Measurements from ENCODE around the gene MYEOV.
A peak's percentile ranks its signal among the peaks of the same experiment; 100 is the strongest.

The MYEOV gene

DNA sequence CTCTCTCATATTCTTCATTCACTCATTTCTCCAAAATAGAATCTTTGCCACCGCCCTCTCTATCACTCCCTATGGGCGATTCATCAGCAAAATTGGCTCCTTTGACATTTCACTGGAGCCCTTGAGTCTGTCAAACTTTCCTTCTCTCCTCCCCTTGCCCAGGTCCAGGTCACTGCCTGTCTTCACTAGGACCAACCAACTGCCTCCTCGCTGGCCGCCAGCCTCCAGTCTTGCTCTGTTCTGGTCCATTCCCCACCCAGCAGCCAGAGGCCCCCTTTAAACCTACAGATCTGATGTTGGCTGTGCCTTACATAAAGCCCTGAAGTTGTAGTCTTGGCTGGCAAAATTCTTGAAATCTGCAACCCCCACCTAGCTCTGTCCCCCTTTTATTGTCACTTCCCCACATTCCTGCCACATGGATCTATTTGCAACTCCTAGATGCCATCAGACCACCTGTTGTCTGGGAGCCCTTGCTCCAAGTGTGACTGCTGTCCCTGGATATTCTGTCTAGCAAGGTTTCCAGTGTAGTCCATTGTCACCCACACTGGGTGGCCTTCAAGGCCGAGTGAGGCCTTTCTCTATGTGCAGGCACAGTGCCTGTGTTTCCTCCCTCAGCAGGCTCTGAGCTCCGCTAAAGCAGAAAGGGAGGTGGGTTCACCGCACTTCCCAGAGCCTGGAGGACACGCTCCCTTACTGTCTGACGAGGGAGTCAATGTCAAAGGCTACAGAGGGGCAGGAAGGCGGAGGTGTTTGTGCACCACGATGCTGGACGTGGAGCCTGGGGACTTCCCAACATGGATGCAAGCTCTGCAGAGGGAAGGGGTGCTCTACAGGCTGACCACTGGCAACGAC is 25.5 kb downstream of the MYEOV start:
- peak; percentile 20 for DNase-seq

DNA sequence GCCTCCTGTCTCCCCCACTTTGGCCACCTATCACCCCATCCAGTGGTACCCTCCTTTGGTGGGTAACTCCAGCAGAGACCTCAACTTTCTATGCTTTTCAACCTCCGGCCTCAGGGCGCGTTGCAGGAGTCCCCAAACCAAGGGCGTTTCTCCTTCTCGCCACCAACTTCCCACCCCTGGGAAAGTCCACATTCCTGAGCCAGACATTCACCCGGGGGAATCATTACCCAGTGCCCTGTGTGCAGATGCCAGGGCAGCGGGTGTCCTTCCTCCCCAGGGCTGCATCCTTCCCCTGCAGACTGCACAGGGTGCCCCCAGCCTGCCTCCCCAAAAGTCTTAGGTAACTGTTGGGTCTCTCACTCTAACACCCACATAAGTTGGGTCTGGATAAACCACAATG is 26.4 kb downstream of the MYEOV start:
- DNase-seq, result no peak

DNA sequence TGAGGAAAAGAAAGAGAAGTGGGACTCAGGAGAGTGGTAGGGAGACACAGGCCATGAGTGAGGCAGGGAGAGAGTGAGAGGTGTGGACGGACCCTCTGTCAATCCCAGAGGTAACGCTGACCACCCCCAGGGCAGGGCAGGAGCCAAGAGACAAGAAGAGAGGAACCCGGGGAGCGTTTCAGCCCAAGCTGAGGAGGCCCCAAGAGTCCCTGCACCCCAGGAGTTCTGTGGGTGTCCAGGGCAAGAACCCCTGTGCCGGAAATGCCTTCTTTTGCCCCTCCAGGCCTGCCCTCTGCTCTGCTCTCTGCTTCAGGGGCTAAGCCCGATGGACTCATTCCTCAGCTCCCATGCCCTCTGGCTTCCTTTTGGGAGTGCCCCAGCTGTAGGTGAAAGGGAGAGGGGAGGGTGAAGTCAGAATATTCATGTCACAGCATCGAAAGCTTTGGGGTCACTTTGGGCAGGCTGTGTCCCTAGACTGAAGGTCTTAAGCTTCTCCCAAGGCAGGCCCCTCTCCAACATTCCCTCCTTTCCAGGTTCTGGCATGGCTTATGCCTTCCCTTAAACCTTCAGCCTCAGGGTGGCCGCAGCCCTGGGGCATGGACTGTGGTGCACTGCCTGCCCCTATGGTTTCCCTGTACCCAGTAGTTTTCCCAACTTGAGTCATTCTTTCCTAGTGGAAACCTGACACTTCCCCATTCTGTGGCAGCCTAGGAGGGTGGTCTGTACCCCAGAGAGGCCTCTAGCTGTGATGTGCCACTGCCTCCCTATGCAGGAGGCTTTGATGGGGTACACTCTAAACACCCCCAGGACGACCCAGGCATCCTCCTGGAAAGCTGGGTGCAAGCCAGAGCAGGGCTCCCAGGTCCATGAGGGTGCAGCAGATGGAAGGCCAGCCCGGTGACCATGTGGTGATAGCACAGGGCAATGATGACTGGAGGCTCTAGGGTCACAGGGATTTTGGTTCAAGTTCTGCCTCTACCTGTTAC is 27.1 kb downstream of the MYEOV start:
- peak; percentile 23 for DNase-seq

DNA sequence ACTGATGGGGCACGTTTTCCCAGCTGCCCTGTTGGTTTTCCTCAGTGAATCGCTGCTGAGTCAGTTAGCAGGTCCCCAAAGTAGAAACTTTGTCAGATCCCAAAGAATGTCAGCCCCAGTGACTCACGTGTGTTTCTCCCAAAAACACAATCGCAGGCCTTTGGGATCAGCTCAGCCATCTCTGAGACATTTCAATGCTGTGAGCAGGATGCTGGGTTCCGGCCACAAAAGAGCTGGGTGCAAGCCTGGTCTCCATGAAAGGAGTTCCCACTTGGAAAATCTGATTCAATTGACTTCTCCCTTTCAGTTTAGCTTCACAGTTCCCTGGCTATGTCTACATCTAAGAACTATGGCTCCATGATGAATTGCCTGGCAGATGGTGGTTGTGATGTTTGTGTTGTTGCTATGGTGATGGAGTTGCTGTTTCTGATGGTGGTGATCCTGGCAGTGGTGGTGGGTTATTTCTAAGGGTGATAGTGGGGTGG is 28.0 kb downstream of the MYEOV start:
- peak; percentile 37 for DNase-seq

DNA sequence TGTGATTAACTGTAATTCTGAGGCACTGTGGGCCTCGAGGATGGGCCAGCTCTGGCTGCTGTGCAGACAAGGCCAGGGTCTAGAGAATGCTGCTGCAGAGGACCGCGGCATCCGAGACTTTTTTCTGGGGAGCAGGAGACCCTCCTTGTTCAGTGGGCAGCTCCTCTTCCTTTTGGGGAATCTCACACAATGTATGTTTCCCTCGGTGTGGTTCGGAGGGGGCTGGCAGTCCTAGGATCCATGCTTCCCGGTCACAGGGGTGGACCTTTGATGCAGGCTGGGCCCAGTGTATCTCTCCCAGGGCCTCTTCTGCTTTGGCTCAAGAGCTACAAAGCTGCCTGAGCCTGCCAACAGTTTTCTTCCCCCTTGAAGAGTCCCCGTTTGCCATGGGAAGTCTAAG is 31.5 kb downstream of the MYEOV start:
- no peak for DNase-seq

DNA sequence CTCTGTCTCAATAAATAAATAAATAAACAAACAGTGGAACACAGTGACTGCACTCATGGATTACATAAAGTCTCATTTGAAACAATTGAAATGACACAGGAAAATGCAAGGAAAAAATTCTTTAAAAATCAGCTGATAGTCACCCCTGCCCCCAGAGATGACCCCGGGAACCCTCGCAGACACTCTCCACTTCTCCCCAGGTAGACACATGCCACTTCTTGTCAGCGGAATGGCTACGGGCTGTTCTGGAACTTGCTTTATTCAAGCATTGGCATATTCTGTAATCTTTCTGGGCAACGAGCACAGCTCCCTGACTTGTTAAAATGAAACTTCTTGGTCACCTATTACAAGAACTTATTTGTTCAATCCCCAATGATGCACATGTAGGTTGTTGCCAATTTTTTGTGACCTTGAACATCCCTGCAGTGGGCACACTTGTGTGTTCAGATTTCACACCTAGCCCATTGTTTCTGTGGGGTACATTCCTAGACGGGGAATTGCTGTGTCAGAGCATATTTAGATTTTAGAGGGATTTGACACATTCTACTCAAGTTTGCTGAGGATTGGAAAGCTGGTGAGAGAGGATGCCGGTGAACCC is 32.8 kb downstream of the MYEOV start:
- peak; percentile 17 for DNase-seq

DNA sequence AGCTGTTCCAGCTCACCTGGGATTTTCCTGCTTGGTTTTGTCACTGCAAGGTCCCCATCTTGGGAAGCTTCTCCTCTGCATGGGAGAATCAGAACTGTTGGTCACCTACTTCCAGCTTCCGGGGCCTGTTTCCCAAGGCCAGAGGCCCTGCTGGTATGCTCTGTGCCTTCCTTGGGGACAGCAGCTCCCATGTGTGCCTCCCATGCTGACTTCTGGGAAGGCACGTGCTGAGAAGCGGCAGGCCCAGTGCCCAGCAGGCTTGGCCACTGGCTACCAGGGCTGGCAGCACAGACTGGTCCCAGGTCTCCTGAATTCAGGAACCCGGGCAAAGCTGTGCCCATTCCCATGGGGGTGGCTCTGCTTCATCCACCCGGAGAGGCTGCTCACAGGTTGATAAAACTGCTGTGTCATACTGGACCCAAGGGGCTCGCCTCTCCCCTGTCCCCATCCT is 33.8 kb downstream of the MYEOV start:
- DNase-seq, result peak; percentile 28

DNA sequence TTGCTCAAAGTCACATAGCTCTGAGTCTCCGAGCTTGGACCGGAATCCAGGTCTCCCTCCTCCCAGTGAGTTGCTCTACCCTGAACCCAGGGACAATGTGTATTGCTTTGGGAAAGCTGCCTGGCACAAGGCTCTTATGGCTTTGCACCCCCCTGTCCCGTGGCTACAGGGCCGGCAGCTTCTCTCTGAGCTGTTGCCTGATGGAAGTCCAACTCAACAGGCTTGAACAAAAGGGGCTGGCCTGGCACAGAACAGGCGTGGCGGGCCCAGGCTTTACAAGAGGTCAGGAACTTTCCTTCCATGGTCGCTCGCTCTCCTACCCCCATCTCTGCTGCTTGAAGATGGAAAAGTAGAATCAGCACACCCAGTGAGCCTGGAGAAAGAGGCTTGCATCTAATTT is 34.3 kb downstream of the MYEOV start:
- DNase-seq, result no peak

DNA sequence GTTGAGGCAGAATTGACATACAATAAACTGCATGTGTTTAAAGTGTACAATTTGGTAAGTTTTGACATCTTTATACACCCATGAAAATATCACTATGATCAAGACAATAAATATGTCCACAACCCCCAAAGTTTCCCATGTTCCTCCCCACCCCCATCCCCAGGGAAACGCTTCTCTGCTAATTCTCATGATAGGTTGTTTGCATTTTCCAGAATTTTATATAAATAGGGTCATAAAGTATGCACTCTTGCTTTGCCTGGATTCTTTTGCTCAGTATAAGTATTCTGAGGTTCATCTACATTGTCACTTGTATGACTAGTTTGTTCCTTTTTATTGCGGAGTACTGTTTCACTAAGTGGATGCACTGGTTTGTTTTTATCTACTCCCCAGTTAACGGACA is 35.6 kb downstream of the MYEOV start:
- DNase-seq, result no peak

DNA sequence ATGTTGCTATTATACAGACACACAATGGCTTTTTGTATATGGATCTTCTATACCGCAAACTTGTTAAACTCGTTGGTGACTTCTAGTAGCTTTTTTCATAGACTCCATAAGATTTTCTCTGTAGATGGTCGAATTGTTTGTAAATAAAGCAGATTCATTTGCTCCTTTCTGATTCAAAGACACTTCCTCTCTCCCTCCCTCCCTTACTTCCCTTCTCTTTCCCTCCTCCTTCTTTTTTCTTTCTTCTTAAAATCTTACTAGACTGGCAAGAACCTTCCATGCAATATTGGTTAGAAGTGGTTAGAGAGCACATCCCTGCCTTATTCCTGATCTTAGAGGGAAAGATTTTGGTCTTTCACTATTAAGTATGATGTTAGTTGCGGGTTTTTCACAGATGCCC is 36.4 kb downstream of the MYEOV start:
- DNase-seq, result no peak

DNA sequence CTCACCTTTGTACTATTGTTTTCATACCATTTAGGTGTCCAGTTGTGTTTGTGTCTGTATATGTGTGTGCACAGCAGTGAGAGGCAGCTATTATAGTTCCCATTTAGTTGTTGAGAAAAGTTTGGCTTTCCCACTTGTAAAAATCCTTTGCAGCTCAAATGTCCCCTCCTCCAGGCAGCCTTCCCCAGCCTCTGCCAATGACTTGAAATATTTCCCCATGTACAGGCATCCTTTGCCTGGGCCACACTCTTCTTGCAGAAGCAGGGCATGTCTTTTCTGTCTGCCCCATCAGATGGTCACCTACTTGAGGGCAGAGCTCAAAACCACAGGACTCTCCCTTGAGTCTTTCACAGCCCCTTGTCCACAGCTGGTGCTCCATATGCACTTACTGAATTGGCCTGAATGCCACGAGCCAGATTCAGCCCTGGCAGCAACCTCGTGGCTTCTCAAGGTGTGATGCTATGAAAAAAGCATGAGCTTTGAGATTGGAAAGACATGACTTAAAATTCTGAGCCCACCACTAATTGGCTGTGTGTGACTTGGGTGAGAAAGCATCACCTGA is 39.3 kb downstream of the MYEOV start:
- peak; percentile 23 for DNase-seq

DNA sequence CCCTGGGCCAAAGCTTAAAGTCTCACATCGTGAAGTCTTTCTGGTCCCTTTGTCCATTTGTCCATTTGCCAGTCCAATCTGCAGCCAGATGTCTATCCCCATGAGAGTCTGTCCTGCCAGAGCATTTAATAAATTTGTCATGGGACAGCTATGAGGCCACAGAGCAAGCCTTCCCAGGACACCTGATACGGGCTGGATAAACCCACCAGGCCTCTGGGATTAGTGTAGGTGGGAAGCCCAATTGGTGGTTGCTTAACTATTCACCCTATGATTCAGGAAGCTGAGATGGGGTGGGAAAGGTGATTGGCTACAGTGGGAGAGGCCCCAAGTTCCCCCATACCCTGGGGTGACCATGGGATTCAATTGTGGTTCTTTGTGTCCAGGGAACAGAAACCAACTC is 39.9 kb downstream of the MYEOV start:
- DNase-seq, result peak; percentile 25

DNA sequence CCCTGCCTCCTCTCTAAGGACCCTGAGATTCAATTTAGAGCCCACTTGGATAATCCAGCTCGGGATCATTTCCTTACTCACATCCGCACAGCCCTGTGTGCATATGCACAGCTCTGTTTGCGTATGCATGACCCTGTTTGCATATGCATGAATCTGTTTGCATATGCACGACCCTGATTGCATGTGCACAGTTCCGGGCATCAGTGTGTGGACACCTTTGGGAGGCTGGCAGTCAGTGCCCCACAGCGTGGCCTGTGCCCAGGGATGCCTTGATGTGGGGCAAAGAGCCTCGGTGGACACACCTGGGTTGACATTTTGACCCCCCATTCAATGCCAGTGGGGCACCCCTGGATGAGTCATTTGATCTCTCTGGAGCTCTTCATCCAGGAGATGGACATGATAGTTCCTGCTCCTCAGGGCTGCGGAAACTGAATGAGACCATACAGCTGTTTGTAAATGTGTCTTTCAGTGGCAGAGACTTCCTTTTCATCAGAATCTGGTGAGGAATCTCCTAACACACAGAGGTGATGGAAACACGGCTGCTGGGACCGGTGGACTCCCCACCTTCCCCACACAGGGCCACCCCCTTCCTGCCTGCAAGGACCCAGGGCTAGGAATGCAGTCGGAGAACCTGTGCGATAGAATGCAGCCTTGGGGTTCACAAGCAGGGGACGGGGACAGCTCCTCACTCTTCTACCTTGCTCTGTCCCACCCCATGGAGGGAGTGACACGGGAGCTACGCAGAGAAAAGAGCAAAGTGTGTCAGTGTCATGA is 41.2 kb downstream of the MYEOV start:
- peak; percentile 44 for DNase-seq

DNA sequence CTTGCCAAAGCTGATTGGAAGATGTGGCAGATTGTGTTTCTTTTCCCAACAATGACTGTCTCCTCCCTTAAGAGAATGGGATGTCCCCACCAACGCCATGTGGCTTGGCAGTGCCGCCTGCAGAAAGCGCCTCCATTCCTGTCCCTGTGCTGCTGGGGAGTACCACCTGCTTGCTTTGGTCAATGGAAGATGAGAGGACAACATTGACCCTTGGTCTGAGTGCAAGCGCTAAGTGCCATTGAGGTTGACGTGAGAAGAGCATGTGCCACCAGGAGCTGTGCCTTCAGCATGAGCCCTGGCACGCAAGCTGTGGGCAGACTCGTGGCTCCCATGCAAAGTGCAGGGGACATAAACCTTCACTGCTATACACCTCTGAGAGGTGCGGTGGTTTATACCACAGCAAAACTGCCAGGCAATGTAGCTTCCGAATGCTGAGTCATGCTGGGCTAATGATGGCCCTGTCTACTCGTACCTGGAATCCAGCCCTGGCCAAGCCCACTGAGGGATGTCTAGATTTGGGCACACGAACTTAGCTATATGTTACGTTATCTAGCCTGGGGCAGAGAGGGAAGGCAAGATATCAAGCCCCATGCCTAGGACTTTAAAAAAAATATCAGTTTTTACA is 41.9 kb downstream of the MYEOV start:
- DNase-seq, result peak; percentile 43

DNA sequence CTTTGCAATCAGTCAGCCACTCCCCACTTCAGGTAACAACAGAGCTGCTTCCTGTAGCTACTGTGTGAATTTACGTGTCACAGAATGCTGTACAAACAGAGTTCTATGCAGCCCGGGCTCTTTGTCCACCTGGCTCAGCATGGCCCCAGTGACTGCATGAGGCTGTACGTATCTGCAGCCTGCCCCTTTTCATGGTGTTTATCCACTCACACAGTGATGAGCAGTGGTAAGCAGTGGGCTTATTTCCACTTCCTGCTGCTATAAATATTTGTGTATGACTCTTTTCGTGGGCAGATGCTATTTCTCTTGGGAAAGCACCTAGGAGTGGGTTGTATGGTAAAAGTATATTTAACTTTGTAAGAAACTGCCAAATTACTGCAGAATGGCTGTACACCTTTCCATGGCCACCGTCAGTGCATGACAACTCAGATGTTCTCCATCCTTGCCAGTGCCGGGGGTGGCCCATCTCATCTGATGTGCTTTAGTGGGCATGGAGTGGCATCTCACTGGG is 43.3 kb downstream of the MYEOV start:
- peak; percentile 59 for DNase-seq

DNA sequence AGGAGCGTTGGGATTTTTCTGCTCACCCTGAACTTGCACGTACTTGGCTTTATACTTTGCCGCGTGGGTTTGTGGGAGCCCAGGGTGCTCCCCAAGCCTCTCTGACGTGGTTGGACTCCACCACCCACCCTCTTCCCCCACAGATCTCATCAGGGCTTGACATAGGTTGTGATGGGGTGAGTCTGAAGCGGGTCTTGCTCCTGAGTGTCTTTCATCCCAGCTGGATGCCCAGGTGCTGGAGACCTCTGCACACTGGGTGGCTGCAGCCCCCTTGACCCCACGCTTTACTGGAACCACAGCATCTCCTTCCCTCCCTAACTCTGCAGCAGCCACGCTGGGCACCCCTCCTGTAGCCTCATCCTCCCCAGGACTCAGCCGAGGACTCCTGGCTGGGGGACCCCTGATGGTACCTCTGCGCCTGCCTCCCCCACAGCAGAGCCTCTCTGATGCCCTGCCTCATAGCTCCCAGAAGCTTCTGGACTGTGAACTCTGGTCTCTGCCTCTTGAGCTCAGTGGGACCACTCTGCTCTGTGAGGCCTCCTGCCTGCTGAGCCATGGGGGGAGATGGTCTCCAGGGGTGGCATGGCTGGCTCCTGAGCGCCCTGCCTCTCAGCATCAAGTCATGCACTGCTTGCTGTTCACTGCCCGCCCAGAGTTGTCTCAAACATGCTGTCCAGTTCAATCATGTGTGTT is 45.2 kb downstream of the MYEOV start:
- peak; percentile 42 for DNase-seq

DNA sequence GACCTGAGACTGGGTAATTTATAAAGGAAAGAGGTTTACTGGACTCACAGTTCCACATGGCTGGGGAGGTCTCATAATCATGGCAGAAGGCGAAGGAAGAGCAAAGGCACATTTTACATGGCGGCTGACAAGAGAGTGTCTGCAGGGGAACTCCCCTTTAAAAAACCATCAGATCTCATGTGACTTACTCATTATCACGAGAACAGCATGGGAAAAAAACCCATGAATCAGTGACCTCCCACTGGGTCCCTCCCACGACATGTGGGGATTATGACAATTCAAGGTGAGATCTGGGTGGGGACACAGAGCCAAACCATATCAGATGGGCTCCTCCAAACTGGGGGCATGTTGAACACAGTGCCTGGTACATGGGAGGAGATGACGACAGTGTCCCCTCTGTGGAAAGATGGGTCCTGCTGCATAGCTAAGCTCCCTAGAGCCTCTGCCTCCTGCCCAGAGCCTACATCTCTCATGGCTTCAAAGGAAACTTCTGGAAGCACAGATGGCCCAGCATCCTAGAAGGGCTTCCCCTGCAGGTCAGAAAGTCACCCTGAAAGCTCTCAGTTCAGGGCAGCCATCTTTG is 46.1 kb downstream of the MYEOV start:
- DNase-seq, result peak; percentile 30

DNA sequence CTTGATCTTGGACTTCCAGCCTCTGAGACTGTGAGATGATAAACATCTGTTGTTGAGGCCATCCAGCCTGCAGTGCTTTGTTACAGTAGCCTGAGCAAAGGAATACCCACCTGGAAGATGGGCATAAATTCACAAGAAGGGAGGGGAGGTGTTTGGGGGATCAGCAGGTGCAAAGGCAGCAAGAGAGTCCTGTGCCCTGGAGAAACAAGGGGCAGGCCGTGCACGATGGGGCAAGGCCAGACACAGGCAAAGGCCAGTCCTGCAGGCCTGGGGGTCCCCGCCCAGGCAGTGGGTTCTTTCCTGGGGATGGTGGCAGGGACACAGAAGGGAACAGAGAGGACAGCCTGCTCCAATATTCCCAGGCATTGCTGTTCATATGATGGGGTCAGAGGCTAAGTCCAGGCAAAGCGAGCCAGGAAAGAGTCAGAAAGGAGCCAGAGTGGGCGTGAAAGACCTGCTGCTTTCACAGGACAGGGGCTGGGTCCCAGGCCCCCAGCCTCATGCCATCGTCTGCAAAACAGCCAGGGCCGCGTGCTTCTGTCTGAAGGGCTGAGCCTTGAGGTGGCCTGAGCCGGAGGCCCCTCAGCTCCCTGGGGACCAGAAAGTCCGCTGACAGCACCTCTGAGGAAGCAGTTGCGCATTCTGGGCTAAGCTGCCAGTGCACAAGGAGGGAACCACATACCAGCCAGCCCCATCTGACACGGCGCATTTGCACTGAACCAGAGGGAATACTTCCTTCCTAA is 48.8 kb downstream of the MYEOV start:
- DNase-seq, result peak; percentile 30

Measured in activated CD8-positive, alpha-beta memory T cell treated with anti-CD3 and anti-CD28 coated beads, Interleukin-2, amount 50 U/mL, for 48 hours (primary cell).